Endothelial cell of coronary artery (primary cell): Measurements from ENCODE around the gene ZNF630. TPM values are rescaled to one million over a fixed set of nuclear protein-coding genes. Genes with fewer than 3 reads are reported as not detected.

Source experiments
- total RNA-seq: library from RNA; depleted of rRNA; stranded (reverse); fragments of >200 nt; gene quantifications from 2 replicates; pipeline ENCODE4 v1.2.3, GENCODE V29; 2014

ZNF630 gene
- 0.54 and 1.5 TPM in 2 replicates for total RNA-seq

DNA sequence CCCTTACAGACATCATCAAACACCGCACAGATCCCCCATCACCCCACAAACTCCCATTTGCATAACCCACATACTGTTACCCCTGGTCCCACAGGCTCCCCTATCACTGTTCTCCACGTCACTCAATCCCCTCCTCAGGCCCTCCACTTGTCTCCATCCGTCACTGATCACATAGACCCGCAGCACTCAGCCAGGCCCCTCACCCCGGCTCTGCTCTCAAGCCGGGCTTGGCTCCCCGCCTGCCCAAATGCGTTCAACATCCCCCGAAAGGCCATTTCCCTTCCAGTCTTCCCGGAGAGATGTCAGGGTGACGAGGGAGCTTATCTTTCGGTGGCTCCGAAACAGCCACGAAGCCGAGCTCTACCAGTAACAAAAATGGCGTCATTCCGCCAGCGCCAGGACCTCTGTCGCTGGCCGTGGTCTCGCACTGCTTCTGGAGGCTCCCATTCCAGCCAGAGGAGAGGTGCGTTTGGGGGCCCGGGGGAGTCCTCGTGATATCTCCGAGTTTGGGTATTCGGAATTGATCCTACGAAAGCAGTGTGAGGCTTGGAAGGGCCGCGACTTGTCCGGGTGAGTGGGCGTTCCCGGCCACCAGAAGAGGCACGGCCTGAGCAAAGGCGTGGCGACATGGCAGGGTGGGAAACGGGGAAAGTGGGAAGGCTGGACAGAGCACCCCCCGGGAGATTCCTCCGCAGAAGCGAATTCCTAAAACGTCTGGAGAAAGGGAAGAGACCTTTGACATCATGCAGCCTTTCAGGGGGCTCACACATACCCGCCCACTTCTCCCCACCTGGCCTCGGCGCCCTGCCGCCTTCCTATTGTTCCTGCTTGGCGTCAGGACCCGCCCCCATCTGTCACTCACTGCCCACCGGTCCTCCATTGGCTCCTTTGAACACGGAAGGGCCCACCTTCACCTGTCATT is at the start of gene ZNF630:
ZNF630 (minus strand) TSS at position 577 of the 922 bp plus-strand sequence. CDS start 4,754 bp downstream, outside the sequence.

Other genes starting within 250 kb of the ZNF630 start
- 3.7 and 6.7 TPM in 2 replicates for gene ZNF81, start 234.7 kb downstream of the ZNF630 start, total RNA-seq
- 2.2 and 2.8 TPM in 2 replicates for gene ZNF182, start 67.7 kb downstream of the ZNF630 start, total RNA-seq
- gene SPACA5, start 64.7 kb downstream of the ZNF630 start, total RNA-seq, result not detected in 2 replicates
- not detected in 2 replicates for gene SPACA5B, start 59.0 kb upstream of the ZNF630 start, total RNA-seq
- gene SSX5, start 125.2 kb upstream of the ZNF630 start, total RNA-seq, result not detected in 2 replicates
- not detected in 2 replicates for gene SSX1, start 183.8 kb upstream of the ZNF630 start, total RNA-seq